Stimulated activated CD4-positive, alpha-beta T cell treated with anti-CD3 and anti-CD28 coated beads, Interleukin-15, amount 100 ng/mL, for 48 hours (primary cell): Measurements from ENCODE around the gene SGSH.

Experiments
- DNase-seq, 2 donors: peaks; one replicate each; pipeline ENCODE4 v3.0.0-alpha.2; 2020; ENCODE audit warnings: low read depth in 2 of 2

The SGSH gene

GRCh38 chr17:80227156-80227555 is 7.0 kb upstream of the SGSH start:
- DNase-seq = no peak

GRCh38 chr17:80225230-80225629 is 5.1 kb upstream of the SGSH start:
- DNase-seq = no peak

DNA sequence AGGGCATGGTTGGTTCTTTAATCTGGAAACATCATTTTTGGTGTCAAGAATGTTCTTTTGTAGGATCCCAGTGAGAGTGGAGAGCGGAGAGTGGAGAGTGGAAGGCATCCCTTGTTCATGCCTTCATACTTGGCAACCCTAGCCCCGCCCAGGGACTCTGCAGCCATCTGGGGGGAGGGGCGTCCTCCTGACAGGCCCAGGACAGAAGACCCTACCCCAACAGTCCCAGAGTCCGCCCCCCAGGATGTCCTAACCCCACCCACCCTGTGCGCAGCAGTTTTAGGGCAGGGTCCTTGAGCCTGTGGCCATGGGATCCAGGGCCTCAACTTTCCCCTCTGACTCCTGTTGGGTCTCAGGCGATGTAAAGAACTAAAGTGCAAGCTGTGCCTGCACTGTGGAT is 4.5 kb upstream of the SGSH start:
- no peak for DNase-seq

DNA sequence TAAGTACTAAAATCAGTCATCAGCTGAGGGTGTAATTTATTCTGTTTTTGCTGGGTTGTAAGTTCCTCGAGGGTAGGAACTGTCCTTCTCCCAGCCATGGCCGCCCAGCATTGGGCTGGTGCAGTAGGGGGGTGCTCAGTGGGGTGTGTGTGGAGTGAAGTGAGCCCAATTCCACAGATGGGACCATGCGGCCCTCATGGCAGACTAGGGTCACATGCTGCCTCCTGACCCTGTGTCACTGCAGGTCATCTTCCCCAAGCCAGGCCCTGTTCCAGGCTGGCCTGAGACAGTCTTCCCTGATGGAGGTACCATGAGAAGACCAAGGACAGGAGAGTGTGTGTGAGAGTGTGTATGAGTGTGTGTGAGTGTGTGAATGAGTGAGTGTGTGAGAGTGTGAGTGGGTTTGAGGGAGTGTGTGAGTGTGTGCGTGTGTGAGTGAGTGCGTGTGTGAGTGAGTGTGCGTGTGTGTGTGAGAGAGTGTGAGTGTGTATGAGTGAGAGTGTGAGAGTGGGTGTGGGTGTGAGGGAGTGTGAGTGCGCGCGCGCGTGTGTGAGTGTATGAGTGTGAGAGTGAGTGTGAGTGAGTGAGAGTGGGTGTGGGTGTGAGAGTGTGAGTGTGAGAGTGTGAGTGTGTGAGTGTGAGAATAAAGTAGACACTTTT is 3.8 kb upstream of the SGSH start:
- DNase-seq = no peak

- DNase-seq = no peak
These were observed 3.1 kb upstream of the SGSH start for GRCh38 chr17:80223142-80223815.

GRCh38 chr17:80222376-80223141 is 2.4 kb upstream of the SGSH start:
- DNase-seq = no peak

GRCh38 chr17:80221351-80222105 is 1.4 kb upstream of the SGSH start:
- DNase-seq = no peak

- DNase-seq = no peak
These were observed 643 bp upstream of the SGSH start for GRCh38 chr17:80220736-80221215.

DNA sequence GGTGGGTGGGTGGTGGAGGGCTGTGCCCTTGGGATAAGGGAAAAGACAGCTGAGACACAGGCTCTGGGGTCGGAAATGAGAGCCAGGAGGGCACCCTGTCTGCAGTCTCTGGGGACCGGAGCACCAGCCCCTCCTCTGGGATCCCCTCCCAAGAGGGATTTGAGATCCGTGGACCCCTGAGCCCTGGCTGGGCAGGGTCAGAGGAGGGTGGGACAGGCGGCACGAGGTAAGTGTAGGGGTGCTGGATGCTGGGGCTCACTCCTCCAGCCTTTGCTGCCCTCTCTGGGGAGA is 425 bp downstream of the SGSH start:
- no peak for DNase-seq

- peak; percentile 89 to 91 for DNase-seq
These were observed 945 bp downstream of the SGSH start for GRCh38 chr17:80219013-80219762.

DNA sequence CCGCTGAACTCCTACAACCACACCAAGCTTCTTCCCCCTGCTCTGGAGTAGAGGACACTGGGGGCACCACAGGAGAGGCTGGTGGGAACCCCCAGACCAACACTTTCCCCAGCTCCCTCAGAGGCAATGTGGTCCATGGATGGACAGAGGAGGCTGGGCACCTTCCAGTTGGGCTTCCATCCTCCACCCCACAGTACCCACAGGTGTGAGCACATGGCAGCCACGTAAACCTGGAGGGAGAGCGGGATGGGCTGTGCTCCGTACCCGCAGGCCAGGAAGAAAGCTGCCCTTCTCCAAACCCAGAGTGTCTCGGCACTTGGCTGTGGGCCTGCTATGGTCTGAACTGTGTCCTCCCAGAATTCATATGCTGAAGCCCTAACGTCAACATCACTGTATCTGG is 1.7 kb downstream of the SGSH start:
- no peak for DNase-seq

DNA sequence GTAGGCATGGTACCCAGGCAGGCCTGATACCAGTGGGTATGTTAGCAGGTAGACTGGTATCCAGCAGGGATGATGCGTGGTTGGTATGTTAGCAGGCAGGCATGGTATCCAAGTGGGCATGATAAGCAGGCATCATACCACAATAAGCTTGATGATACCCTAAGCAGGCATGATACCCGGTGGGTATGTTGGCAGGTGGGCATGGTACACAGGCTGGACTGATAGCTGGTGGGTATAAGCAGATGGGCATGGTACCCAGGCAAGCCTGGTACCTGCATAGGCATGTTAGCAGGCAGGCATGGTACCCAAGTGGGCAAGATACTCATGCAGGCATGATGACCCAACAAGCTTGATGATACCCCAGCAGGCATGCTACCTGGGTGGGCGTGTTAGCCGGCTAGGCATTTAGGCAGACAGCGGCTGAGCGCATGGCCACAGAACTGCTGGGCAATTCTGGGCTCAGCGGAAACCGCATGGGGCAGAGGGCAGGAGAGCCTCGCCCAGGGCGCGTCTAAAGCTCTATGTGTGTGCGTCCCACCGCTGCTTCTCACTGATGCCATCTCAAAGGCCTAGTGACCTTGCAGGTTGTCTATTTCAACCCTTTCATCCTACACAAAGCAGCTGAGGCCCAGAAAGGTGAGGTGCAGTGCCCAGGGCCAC is 2.3 kb downstream of the SGSH start:
- no peak for DNase-seq

DNA sequence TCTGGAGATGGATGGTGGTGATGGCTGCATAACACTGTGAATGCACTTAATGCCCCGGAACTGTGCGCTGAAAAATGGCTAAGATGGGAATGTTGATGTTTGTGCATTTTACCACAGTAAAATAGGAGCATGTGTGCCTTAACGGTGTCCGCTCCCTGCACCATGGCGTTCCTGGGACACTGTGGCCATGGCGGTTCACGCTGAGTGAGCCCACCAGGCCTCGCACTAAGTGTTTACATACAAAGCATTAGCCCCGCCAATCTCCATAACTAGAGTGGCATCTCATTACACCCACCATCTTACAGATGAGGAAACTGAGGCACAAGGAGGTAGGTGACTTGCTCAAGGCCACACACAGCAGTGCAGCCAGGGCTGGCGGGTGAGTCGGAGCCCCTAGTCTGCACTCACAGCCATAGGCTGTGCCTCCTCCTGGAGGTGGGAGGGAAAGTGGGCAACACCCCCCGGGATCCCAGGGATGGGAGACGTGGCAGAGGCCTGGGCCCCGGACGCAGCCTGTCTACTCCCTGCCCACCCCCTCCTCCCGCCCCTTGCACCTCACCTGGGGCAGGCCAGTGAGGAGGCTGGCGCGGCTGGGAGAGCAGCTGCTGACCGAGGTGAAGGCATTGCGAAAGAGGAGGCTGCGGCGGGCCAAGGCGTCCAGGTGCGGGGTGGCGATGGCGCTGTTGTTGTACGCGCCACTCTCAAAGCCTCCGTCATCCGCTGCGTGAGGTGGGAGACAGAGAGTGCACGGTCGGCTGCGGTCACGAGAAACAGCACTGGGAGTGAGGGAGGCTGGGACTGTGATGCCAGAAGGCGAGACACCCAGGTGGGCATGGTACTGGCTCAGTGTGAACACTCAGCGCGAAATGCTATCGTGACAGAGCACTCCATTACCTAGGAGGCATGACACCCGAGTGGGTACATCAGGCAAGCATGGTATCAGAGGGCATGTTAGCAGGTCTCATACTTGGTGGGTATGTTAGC is 3.4 kb downstream of the SGSH start:
- DNase-seq = no peak

- no peak for DNase-seq
These were observed 5.3 kb downstream of the SGSH start for GRCh38 chr17:80214878-80215210.

- no peak for DNase-seq
These were observed 5.9 kb downstream of the SGSH start for GRCh38 chr17:80214012-80214877.

GRCh38 chr17:80213643-80213975 is 6.5 kb downstream of the SGSH start:
- no peak for DNase-seq

- no peak for DNase-seq
These were observed 7.0 kb downstream of the SGSH start for GRCh38 chr17:80212962-80213642.

DNA sequence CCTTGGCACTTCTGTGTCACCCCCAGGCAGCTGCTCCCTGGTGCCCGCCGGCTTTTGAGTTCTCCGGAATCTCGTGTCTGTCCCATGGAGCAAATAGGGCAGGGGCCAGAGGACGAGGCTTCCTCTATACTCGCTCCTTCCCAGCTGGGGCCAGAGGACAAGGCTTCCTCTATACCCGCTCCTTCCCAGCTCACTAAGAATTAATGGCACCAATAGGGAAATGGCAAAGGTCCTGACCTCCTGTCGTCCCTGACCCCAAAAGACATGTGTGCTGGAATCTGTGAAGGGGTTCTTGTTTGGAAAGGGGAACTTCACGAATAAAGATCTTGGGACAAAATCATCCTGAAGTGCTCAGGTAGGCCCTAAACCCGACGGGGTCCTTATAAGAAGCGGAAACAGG is 7.6 kb downstream of the SGSH start:
- no peak for DNase-seq

DNA sequence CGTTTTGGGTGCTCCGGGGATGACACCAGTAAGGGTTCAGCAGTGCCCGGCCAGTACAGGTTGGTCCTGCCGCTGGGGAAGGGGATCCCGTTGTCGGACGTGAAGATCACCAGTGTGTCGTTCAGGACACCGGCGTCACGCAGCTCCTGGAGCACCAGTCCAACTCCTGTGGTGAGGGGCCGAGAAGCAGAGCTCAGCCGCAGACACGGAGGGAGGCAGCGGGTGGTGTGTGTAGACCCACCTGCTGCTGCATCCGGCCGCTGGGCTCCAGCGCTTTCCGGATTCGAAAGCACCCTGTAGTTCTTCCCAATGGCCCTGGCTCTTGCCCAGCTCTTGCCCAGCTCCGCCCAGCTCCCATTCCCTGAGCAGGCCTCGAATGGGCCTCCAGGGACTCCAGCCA is 8.0 kb downstream of the SGSH start:
- DNase-seq = no peak
